GM12872 (cell line): ENCODE measurements around the gene MNT.

ENCODE experiments used
- TF ChIP-seq, protein P1 (sequence below): IDR thresholded peaks from 3 replicates; pipeline ENCODE4 v1.5.1; 2011; ENCODE audit warnings: low read depth, mild to moderate bottlenecking, low read length, moderate library complexity; ENCODE audit not compliant: insufficient read depth

Gene MNT

DNA sequence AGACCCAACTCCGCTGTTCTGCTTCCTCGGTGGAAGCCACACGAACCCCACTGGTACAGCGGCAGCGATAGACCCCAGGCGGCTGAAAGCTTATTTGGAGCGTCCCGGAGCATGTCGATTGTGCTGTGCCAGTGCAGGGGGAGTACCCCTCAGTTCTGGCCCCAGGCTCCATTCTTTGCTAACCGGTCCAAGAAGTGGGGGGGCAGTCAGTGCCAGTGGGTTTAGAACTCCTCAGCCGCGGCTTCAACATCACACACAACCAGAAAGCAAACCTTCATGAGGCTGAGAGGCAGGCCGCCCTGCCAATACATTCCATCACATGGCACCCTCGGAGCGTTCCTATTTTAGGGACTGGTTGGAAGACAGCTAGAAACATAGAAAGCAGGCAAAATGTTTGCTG is 1.7 kb upstream of the MNT start:
- TF ChIP-seq, protein P1, sequence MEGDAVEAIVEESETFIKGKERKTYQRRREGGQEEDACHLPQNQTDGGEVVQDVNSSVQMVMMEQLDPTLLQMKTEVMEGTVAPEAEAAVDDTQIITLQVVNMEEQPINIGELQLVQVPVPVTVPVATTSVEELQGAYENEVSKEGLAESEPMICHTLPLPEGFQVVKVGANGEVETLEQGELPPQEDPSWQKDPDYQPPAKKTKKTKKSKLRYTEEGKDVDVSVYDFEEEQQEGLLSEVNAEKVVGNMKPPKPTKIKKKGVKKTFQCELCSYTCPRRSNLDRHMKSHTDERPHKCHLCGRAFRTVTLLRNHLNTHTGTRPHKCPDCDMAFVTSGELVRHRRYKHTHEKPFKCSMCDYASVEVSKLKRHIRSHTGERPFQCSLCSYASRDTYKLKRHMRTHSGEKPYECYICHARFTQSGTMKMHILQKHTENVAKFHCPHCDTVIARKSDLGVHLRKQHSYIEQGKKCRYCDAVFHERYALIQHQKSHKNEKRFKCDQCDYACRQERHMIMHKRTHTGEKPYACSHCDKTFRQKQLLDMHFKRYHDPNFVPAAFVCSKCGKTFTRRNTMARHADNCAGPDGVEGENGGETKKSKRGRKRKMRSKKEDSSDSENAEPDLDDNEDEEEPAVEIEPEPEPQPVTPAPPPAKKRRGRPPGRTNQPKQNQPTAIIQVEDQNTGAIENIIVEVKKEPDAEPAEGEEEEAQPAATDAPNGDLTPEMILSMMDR: no peak

DNA sequence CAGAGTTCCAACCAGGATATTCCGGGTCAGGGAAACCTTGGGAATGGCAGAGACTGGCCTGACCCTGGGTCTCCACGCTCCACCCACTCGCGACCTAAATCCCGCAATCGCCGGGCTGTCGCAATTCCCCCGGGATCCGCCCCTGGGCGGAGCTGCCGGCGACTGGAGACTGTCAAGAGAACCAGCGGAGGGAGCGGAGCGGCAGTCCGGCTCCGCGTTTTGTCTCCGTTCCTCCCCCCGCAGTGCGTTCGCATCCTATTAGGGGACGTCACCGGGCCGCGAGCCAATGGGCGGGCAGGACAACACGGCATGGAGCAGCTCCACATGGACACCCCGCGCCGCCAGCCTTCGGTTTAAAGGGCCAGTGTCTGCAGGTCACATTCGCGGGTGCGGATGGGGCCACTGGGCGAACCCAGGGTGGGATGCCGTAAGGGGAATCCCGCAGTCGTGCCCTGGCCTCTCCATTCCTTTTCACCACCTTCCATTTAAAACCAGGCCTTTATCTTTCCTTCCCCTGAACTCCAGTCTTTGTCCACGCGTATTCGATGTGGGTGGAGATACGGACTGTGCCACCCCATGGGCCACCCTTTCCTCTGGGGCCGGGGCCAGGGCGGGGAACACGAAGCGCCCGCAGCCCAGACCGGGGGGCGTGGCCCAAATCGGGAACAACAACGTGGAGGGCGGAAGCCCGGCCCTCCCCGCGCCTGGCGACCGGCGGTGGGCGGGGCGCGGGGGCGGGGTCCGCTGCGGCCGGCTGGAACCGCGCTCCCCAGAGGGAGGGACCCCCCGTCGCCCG is 764 bp upstream of the MNT start:
- TF ChIP-seq, protein P1: no peak

GRCh38 chr17:2400474-2400866 is 390 bp downstream of the MNT start:
- TF ChIP-seq, protein P1: no peak

GRCh38 chr17:2399572-2400473 is 1.0 kb downstream of the MNT start:
- TF ChIP-seq, protein P1: no peak

DNA sequence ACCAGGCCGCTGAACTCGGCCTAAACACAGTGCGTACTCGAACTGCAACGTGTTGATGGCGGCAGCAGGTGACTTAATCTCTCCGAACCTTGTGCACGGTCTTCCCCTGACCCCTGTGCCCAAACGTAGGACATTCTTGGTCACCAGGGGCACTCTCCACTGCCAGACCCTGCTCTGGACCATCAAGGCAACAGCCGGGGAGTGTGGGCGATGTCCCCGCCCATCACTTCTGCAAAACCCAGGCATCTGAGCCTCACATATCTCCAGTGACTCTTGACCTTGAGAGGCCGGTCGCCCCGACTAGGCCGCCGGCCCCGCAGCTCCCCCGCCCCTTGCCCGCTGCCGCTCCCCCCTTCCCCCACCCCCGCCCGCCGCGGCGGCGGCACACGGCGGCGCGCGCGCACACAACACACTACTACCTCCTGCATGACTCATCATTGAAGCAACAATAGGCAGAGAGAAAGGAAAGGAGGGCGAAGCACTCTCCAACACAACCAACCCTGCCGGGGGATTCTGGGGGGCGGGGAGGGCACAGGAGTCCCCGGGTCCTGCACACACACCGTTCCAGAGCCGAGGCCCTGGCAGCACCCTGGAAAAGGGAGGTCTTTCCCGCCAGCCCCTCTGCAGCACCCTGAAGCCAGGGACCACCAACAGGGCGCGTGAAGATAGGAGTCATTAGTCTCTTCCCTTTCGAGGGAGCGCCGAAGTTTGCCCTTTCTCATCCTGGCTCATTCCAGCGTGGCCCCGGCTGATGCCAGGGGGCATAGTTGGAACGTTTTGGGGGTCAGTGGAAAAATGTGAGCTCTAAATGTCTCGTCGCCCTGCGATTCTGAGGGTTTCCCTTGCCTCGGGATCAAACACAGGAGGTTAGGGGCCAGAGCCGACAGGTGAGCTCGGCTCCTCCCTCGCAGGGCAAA is 1.9 kb downstream of the MNT start:
- TF ChIP-seq, protein P1: no peak

DNA sequence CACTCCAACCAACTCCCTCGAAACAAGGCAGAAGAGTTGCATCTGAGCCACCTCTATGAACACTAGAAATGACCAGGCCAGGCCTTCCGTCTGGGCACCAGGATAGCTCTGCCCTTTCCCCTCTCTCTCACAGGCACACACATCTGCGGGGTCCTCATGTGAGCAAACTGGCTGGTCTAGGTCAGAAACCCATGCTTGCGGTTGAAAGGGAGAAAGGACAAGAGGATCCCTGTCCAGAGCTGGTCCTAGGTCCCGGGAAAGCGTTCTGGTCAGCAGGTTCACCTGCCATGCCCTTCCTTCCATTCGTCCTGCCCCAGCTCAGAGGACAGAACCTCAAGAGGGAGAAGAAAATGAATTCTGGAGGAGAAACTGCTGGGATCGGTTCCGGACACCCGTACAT is 2.7 kb downstream of the MNT start:
- TF ChIP-seq, protein P1: no peak
